Esophagus muscularis mucosa (tissue), 4 donors: ENCODE data around the gene MAD1L1.
"Not testable (repeated sequence)": the region's sequence is repeated elsewhere in the genome, so short reads cannot be mapped to it uniquely, and the experiment has no call there.

Source experiments
- EP300 ChIP-seq: sonication (generic); formaldehyde crosslinking; IDR thresholded peaks from one replicate; pipeline ENCODE4 v1.6.1; 2017; ENCODE audit warnings: antibody characterized with exemption
- POLR2A ChIP-seq: fragments of 450-650 bp; IDR thresholded peaks from one replicate; pipeline ENCODE4 v1.6.1; 2017; ENCODE audit warnings: antibody characterized with exemption, moderate library complexity, mild to moderate bottlenecking, low read depth
- POLR2AphosphoS5 ChIP-seq, 2 donors: sonication (generic); formaldehyde crosslinking; IDR thresholded peaks; one replicate each; pipeline ENCODE4 v1.6.1; 2017; ENCODE audit warnings: antibody characterized with exemption in 2 of 2
- TF ChIP-seq, protein P1 (sequence below), 3 experiments: fragments of 200-600 bp in 2 of 3; fragments of 450-650 bp in 1 of 3; sonication (generic) in 2 of 3; IDR thresholded peaks; one replicate each; pipeline ENCODE4 v1.5.1; 2017 to 2019; ENCODE audit warnings: antibody characterized with exemption in 3 of 3, mild to moderate bottlenecking in 2 of 3, moderate library complexity in 1 of 3

DNA sequence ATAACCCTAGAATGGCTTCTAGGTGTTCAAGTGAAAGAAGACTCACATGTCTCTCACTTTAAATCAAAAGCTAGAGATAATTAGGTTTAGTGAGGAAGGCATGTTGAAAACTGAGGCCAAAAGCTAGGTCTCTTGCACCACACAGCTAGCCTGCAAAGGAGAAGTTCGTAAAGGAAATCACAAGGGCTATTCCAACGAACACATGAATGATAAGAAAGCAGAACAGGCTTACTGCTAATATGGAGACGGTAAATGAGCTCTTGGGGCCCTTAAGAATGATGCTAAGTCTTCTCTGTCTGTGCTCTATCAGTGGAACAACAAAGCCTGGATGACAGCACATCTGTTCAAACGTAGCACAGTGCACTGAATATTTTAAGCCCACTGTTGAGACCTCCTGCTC lies 401.3 kb downstream of the MAD1L1 start:
- TF ChIP-seq, protein P1, sequence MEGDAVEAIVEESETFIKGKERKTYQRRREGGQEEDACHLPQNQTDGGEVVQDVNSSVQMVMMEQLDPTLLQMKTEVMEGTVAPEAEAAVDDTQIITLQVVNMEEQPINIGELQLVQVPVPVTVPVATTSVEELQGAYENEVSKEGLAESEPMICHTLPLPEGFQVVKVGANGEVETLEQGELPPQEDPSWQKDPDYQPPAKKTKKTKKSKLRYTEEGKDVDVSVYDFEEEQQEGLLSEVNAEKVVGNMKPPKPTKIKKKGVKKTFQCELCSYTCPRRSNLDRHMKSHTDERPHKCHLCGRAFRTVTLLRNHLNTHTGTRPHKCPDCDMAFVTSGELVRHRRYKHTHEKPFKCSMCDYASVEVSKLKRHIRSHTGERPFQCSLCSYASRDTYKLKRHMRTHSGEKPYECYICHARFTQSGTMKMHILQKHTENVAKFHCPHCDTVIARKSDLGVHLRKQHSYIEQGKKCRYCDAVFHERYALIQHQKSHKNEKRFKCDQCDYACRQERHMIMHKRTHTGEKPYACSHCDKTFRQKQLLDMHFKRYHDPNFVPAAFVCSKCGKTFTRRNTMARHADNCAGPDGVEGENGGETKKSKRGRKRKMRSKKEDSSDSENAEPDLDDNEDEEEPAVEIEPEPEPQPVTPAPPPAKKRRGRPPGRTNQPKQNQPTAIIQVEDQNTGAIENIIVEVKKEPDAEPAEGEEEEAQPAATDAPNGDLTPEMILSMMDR (IDR thresholded peaks at IDR 0.05): not testable (repeated sequence)
- TF ChIP-seq EP300; POLR2AphosphoS5 (IDR thresholded peaks at IDR 0.05); POLR2A: not testable (repeated sequence)
